22Rv1 (cell line): Measurements from ENCODE around the gene TNFRSF21.

Experiments used
- CTCF ChIP-seq: fragments of 450-650 bp; IDR thresholded peaks from 2 replicates; pipeline ENCODE4 v1.5.1; 2017; ENCODE audit warnings: mild to moderate bottlenecking
- ZFX ChIP-seq: fragments of 450-650 bp; IDR thresholded peaks from 2 replicates; pipeline ENCODE4 v1.6.1; 2017; ENCODE audit warnings: antibody characterized with exemption, borderline replicate concordance

- no peak for TF ChIP-seq CTCF
- TF ChIP-seq ZFX = no peak
Measured at GRCh38 chr6:47250302-47250701, 59.4 kb downstream of the TNFRSF21 start.
